OCI-LY7 (cell line): ENCODE data around the gene PTTG1. TPM values are rescaled to one million over a fixed set of nuclear protein-coding genes. Genes with fewer than 3 reads are reported as not detected.

ENCODE experiments used
- BruUV-seq: library from RNA; stranded (reverse); fragments of 400-500 nt; replicated peaks from 2 replicates; lab custom pipeline; 2021; lab: Mats Ljungman, UMichigan
- CTCF ChIA-PET: fragments of 300-600 bp; sonication (Branson Sonifier 250); formaldehyde crosslinking; loops from one replicate; lab custom pipeline; 2022; ENCODE audit warnings: antibody characterized with exemption; ENCODE audit not compliant: unreplicated experiment; lab: Charles Lee
- POLR2A ChIA-PET: fragments of 300-600 bp; sonication (Branson Sonifier 250); formaldehyde crosslinking; loops from one replicate; lab custom pipeline; 2022; ENCODE audit warnings: antibody characterized with exemption; lab: Charles Lee
- DNase-seq: peaks from one replicate; pipeline ENCODE4 v3.0.0-alpha.2; 2015; ENCODE audit warnings: low spot score
- H2AFZ ChIP-seq: fragments of 200-600 bp; sonication (generic), shearing (Covaris generic); 2 replicates; pipeline ENCODE4 v1.6.1; 2014; ENCODE audit warnings: mild to moderate bottlenecking, antibody characterized with exemption, low read length, moderate library complexity
- H3K27ac ChIP-seq: fragments of 200-600 bp; sonication (generic); 2 replicates; pipeline ENCODE4 v1.5.1; 2014; ENCODE audit warnings: mixed run types, low read depth, mild to moderate bottlenecking, moderate library complexity, low read length, inconsistent platforms; ENCODE audit not compliant: poor library complexity, severe bottlenecking
- H3K36me3 ChIP-seq: fragments of 200-600 bp; sonication (generic); 2 replicates; pipeline ENCODE4 v1.6.1; 2014; ENCODE audit warnings: mild to moderate bottlenecking, antibody characterized with exemption, low read length, moderate library complexity, mixed read lengths; ENCODE audit not compliant: insufficient read depth
- H3K4me1 ChIP-seq: fragments of 200-600 bp; sonication (generic); 2 replicates; pipeline ENCODE4 v1.5.1; 2014; ENCODE audit warnings: mild to moderate bottlenecking, low read length; ENCODE audit not compliant: insufficient read depth, poor library complexity, severe bottlenecking
- H3K4me2 ChIP-seq: fragments of 200-600 bp; sonication (generic); 2 replicates; pipeline ENCODE4 v1.6.1; 2014; ENCODE audit warnings: mild to moderate bottlenecking, low read length
- H3K4me3 ChIP-seq: fragments of 200-600 bp; sonication (generic); 2 replicates; pipeline ENCODE4 v1.5.1; 2014; ENCODE audit warnings: mild to moderate bottlenecking, low read depth, low read length; ENCODE audit not compliant: poor library complexity, severe bottlenecking
- H3K79me2 ChIP-seq: fragments of 200-600 bp; sonication (generic); 2 replicates; pipeline ENCODE4 v1.6.1; 2016; ENCODE audit warnings: low read depth, mild to moderate bottlenecking, low read length, moderate library complexity, mixed read lengths; ENCODE audit not compliant: insufficient read depth
- H3K9me2 ChIP-seq: fragments of 200-600 bp; sonication (generic); 2 replicates; pipeline ENCODE4 v1.6.1; 2016; ENCODE audit warnings: mild to moderate bottlenecking, low read length, mixed read lengths; ENCODE audit not compliant: insufficient read depth
- H3K9me3 ChIP-seq: fragments of 200-600 bp; sonication (generic); 2 replicates; pipeline ENCODE4 v1.6.1; 2014; ENCODE audit warnings: mild to moderate bottlenecking, mixed run types, low read length, mixed read lengths
- H4K20me1 ChIP-seq: fragments of 200-600 bp; sonication (generic); 2 replicates; pipeline ENCODE4 v1.6.1; 2014; ENCODE audit warnings: mild to moderate bottlenecking, antibody characterized with exemption, low read length, moderate library complexity, mixed read lengths; ENCODE audit not compliant: insufficient read depth
- EZH2phosphoT487 ChIP-seq: fragments of 200-600 bp; sonication (generic); IDR thresholded peaks from 2 replicates; pipeline ENCODE4 v1.6.1; 2018; ENCODE audit warnings: low read depth, borderline replicate concordance, mild to moderate bottlenecking, mixed run types, antibody characterized with exemption, low read length, moderate library complexity, mixed read lengths
- intact Hi-C: fragments of 100-400 bp; cut with micrococcal nuclease; formaldehyde crosslinking; loops from one replicate; pipeline ENCODE4 v1.10.0; 2022; ENCODE audit not compliant: unreplicated experiment
- total RNA-seq, 2 experiments: library from RNA; depleted of rRNA in 1 of 2; stranded (reverse); fragments of >200 nt in 1 of 2; shearing (Covaris generic) in 1 of 2; gene quantifications; 2 replicates each; pipeline ENCODE4 v1.2.3, GENCODE V29; 2014 to 2022
- TF ChIP-seq, protein P1 (sequence below): fragments of 200-600 bp; sonication (generic); conservative IDR thresholded peaks from 2 replicates; pipeline ENCODE4 v1.5.1; 2014; ENCODE audit warnings: mild to moderate bottlenecking, antibody characterized with exemption, low read length, moderate library complexity, mixed read lengths

The PTTG1 gene
- total RNA-seq, 2 experiments from 2014 or later: 340 to 480 TPM

DNA sequence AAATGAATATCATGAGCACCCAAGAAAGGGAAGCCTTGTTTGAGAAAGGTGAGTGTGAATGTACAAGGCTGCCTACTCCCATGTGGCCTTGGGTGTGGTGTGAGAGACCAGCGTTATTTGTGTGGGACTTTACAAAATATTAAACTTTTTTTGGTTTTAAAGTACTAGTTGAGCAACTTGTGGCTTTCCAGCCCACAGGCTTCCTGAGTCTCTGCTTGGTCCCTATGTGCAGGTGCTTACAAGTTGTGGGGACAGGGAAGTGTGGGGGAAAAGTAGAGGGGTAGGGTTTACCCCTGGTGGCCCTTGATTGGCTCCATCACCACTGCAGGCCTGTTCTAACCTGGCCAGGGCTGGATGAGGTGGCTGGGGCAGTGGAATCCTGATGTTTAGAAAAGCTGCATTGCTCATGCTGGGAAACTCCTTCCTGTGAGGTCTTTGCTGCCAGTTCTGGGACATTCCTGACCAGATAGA, 19.7 kb downstream of the PTTG1 start:
- POLR2A ChIA-PET: interaction anchor here (0.7 to 1.4 kb wide), 3 partner anchors 11 to 1805 kb away, joined by 3 to 4 read pairs (median 4); no protein-coding TSS in a partner anchor
- Histone ChIP-seq H3K4me2 (no peak overlapping the region), H3K79me2 (no peaks in the 10 kb centered on the region), H4K20me1 (no peaks in the 10 kb centered on the region), H3K36me3 (no peaks in the 10 kb centered on the region), H2AFZ (no peak overlapping the region), H3K4me3 (no peak overlapping the region), H3K27ac (no peak overlapping the region), H3K4me1 (peaks cover 14% of the 10 kb centered on the region), H3K9me3 (no peaks in the 10 kb centered on the region), H3K9me2 (no peaks in the 10 kb centered on the region)
- BruUV-seq: no TSS peak
- no peak for DNase-seq
- intact Hi-C loops: no loop called here
- TF ChIP-seq, protein P1, sequence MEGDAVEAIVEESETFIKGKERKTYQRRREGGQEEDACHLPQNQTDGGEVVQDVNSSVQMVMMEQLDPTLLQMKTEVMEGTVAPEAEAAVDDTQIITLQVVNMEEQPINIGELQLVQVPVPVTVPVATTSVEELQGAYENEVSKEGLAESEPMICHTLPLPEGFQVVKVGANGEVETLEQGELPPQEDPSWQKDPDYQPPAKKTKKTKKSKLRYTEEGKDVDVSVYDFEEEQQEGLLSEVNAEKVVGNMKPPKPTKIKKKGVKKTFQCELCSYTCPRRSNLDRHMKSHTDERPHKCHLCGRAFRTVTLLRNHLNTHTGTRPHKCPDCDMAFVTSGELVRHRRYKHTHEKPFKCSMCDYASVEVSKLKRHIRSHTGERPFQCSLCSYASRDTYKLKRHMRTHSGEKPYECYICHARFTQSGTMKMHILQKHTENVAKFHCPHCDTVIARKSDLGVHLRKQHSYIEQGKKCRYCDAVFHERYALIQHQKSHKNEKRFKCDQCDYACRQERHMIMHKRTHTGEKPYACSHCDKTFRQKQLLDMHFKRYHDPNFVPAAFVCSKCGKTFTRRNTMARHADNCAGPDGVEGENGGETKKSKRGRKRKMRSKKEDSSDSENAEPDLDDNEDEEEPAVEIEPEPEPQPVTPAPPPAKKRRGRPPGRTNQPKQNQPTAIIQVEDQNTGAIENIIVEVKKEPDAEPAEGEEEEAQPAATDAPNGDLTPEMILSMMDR: no peak
- TF ChIP-seq EZH2phosphoT487: no peak
- CTCF ChIA-PET: no interaction called here

GRCh38 chr5:160442824-160443431, 21.3 kb downstream of the PTTG1 start:
- Histone ChIP-seq H3K4me2 (no peak overlapping the region), H3K27ac (no peak overlapping the region), H3K4me1 (peaks cover 14% of the 10 kb centered on the region), H3K4me3 (no peak overlapping the region), H4K20me1 (no peaks in the 10 kb centered on the region), H3K36me3 (no peaks in the 10 kb centered on the region), H2AFZ (no peak overlapping the region), H3K79me2 (no peaks in the 10 kb centered on the region), H3K9me3 (no peaks in the 10 kb centered on the region), H3K9me2 (no peaks in the 10 kb centered on the region)
- no peak for TF ChIP-seq EZH2phosphoT487
- TF ChIP-seq, protein P1: no peak
- BruUV-seq: no TSS peak
- ChIA-PET POLR2A (interaction anchor here (0.8 to 1.1 kb wide), 2 partner anchors 23 to 91 kb away, joined by 3 read pairs; no protein-coding TSS in a partner anchor), CTCF (no interaction called here)
- intact Hi-C loops: no loop called here
- no peak for DNase-seq

DNA sequence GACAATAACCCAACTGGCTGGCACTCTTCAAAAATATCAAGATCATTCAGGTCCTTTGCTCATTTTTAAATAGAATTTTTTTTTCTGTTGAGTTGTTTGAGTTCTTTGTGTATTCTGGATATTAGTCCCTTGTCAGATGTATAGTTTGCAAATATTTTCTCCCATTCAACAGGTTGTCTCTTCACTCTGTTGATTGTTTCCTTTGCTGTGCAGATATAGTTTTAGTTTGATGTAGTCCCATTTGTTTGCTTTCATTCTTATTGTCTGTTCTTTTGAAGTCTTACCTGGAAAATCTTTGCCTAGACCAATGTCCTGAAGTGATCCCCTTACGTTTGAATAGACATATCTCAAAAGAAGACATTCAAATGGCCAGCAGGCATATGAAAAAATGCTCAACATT, 22.8 kb downstream of the PTTG1 start:
- no peak for DNase-seq
- Histone ChIP-seq H3K36me3 (no peaks in the 10 kb centered on the region), H3K4me3 (no peak overlapping the region), H3K79me2 (no peaks in the 10 kb centered on the region), H3K9me3 (no peaks in the 10 kb centered on the region), H4K20me1 (no peaks in the 10 kb centered on the region), H3K4me2 (no peak overlapping the region), H2AFZ (no peak overlapping the region), H3K9me2 (no peaks in the 10 kb centered on the region), H3K27ac (no peak overlapping the region), H3K4me1 (peaks cover 3% of the 10 kb centered on the region)
- CTCF ChIA-PET: no interaction called here
- intact Hi-C loops: no loop called here
- TF ChIP-seq, protein P1: no peak
- TF ChIP-seq EZH2phosphoT487: no peak
- no TSS peak for BruUV-seq
- POLR2A ChIA-PET: interaction anchor here (0.9 kb wide), 2 partner anchors 15 to 23 kb away, joined by 3 to 5 read pairs; no protein-coding TSS in a partner anchor
